K562 (cell line): Measurements from ENCODE around the gene PTPN14.

Source experiments
- NFATC3 ChIP-seq: fragments of 450-650 bp; IDR thresholded peaks from 2 replicates; pipeline ENCODE4 v1.6.1; 2017; ENCODE audit warnings: mild to moderate bottlenecking
- NFIC ChIP-seq: fragments of 450-650 bp; IDR thresholded peaks from 2 replicates; pipeline ENCODE4 v1.6.1; 2017; ENCODE audit warnings: mild to moderate bottlenecking, inconsistent platforms
- POLR2A ChIP-seq: fragments of 450-650 bp; conservative IDR thresholded peaks from 2 replicates; pipeline ENCODE4 v1.6.1; 2016
- RAD21 ChIP-seq, 2 experiments: fragments of 250-450 bp in 1 of 2; fragments of 450-650 bp in 1 of 2; sonication (Bioruptor Pico) in 1 of 2; formaldehyde crosslinking in 1 of 2; IDR thresholded peaks in 1 of 2; conservative IDR thresholded peaks in 1 of 2; 2 replicates each; pipeline versions ENCODE4 v1.4.0 to v1.8.0; 2020 to 2022; ENCODE audit warnings: mild to moderate bottlenecking in 2 of 2, moderate library complexity in 1 of 2
- SIN3A ChIP-seq, 2 experiments: fragments of 150-350 bp in 1 of 2; IDR thresholded peaks; 2 replicates each; pipeline ENCODE4 v1.6.1; 2011 to 2016; ENCODE audit warnings: borderline replicate concordance in 2 of 2, low read depth in 2 of 2, low read length in 2 of 2, mild to moderate bottlenecking in 2 of 2, moderate library complexity in 2 of 2; ENCODE audit not compliant: control insufficient read depth in 1 of 2
- TRIM28 ChIP-seq: fragments of 450-650 bp; IDR thresholded peaks from 2 replicates; pipeline ENCODE4 v1.6.1; 2017
- ZNF444 ChIP-seq: fragments of 250-450 bp; sonication (Bioruptor Pico); IDR thresholded peaks from 2 replicates; pipeline ENCODE4 v1.4.0; 2020; ENCODE audit warnings: mild to moderate bottlenecking, moderate library complexity
- TF ChIP-seq, protein P1 (sequence below), 3 experiments: IDR thresholded peaks in 2 of 3; conservative IDR thresholded peaks in 1 of 3; 2 replicates each; pipeline ENCODE4 v1.5.1; 2011 to 2012; ENCODE audit warnings: low read length in 3 of 3, mild to moderate bottlenecking in 3 of 3, control low read depth in 2 of 3, improper control_type of control experiment in 1 of 3, inconsistent platforms in 1 of 3, low read depth in 1 of 3, mixed read lengths in 1 of 3, moderate library complexity in 1 of 3; ENCODE audit not compliant: insufficient read depth in 2 of 3

DNA sequence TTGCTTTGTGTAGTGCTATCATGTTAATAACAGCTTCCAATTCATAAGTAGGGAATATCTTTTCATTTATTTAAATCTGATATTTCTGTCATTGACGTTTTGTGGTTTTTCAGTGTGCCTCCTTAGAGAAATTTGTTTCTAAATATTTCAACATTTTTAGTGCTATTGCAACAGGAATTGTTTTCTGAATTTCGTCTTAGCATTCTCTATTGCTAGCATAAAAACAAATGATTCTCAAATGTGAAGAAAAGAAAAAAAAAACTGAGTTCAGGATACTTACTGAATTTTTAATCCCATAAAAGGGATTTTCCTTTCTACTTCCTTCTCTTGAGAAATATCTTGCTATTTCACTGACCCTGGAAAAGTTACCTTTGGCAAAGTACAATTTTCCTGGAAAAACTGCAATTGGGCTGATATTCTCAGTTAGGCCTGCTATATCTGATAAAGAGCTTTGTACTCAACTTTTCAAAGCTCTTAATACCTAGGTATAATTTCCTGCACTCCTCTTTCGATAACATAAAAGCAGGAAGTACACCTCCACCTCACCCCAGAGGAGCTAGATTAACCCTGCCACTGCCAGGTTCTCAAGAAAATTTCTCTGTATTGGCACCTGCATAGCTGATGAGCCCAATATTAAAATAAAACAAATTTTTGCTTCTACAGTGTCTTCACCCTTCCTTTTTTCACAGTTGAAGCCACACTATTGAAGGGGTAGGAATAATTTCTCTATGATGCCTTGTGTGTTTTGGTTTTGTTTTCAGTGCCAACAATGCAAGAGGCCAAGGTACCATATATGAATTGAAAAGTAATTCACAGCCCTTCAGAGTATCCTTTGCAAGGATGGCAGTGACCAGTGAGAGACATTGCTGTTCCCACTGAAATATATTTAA is 35.6 kb downstream of the PTPN14 start:
- TF ChIP-seq NFATC3, result no peak
- TF ChIP-seq NFIC, result no peak
- TF ChIP-seq TRIM28, result no peak
- no peak for TF ChIP-seq RAD21 (CRISPR knock-in tag; conservative IDR thresholded peaks at IDR 0.05 in 1 of 2, IDR thresholded peaks at IDR 0.05 in 1 of 2)
- TF ChIP-seq ZNF444 (CRISPR knock-in tag), result no peak
- no peak for TF ChIP-seq POLR2A
- TF ChIP-seq, protein P1, sequence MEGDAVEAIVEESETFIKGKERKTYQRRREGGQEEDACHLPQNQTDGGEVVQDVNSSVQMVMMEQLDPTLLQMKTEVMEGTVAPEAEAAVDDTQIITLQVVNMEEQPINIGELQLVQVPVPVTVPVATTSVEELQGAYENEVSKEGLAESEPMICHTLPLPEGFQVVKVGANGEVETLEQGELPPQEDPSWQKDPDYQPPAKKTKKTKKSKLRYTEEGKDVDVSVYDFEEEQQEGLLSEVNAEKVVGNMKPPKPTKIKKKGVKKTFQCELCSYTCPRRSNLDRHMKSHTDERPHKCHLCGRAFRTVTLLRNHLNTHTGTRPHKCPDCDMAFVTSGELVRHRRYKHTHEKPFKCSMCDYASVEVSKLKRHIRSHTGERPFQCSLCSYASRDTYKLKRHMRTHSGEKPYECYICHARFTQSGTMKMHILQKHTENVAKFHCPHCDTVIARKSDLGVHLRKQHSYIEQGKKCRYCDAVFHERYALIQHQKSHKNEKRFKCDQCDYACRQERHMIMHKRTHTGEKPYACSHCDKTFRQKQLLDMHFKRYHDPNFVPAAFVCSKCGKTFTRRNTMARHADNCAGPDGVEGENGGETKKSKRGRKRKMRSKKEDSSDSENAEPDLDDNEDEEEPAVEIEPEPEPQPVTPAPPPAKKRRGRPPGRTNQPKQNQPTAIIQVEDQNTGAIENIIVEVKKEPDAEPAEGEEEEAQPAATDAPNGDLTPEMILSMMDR (IDR thresholded peaks at IDR 0.05 in 2 of 3, conservative IDR thresholded peaks at IDR 0.05 in 1 of 3; ENCODE audit: insufficient read depth in 2 of 3, low read depth in 1 of 3, low read length in 3 of 3), result no peak
- TF ChIP-seq SIN3A (IDR thresholded peaks at IDR 0.05; ENCODE audit: borderline replicate concordance in 2 of 2, control insufficient read depth in 1 of 2, low read depth in 2 of 2, low read length in 2 of 2), result no peak
